ENCODE data around the gene SPRR1B.

DNA sequence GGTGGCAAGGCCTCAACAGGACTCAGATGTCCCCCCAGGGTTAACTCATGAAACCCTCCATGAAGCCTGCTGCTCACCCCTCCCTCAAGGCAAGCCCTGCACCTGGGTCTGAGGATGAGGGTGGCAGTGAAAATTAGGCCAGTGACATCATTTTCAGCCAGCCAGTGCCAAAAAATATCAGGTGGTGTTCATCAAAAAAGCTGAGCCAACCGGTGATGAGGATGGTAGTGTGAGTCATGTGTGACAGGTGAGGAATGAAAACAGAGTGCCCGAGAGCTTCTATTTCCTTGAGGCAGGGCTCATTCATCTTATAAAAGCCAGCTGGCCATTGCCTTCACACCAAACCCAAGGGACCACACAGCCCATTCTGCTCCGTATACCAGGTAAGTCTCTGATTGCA lies 47.3 kb upstream of the SPRR1B start, which contains the start of gene SPRR1A:
- TF ChIP-seq, protein P1, sequence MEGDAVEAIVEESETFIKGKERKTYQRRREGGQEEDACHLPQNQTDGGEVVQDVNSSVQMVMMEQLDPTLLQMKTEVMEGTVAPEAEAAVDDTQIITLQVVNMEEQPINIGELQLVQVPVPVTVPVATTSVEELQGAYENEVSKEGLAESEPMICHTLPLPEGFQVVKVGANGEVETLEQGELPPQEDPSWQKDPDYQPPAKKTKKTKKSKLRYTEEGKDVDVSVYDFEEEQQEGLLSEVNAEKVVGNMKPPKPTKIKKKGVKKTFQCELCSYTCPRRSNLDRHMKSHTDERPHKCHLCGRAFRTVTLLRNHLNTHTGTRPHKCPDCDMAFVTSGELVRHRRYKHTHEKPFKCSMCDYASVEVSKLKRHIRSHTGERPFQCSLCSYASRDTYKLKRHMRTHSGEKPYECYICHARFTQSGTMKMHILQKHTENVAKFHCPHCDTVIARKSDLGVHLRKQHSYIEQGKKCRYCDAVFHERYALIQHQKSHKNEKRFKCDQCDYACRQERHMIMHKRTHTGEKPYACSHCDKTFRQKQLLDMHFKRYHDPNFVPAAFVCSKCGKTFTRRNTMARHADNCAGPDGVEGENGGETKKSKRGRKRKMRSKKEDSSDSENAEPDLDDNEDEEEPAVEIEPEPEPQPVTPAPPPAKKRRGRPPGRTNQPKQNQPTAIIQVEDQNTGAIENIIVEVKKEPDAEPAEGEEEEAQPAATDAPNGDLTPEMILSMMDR (IDR thresholded peaks at IDR 0.05 in 2 of 3, conservative IDR thresholded peaks at IDR 0.05 in 1 of 3; ENCODE audit: borderline replicate concordance in 1 of 3, insufficient read depth in 1 of 3, low read depth in 2 of 3, low read length in 2 of 3): no peak
- TF ChIP-seq, protein P2, sequence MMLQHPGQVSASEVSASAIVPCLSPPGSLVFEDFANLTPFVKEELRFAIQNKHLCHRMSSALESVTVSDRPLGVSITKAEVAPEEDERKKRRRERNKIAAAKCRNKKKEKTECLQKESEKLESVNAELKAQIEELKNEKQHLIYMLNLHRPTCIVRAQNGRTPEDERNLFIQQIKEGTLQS (IDR thresholded peaks at IDR 0.05): no peak
- TF ChIP-seq SIN3A (IDR thresholded peaks at IDR 0.05; ENCODE audit: low read depth) (no peak), EZH2 (IDR thresholded peaks at IDR 0.05) (no peak), YY1 (IDR thresholded peaks at IDR 0.05; ENCODE audit: extremely low read depth, insufficient replicate concordance, low read depth, low read length) (no peak), CEBPB (IDR thresholded peaks at IDR 0.05; ENCODE audit: low read depth) (no peak), FOSL1 (IDR thresholded peaks at IDR 0.05; ENCODE audit: low read depth) (no peak), SRF (IDR thresholded peaks at IDR 0.05; ENCODE audit: low read depth) (no peak)
- TF ChIP-seq, protein P3, sequence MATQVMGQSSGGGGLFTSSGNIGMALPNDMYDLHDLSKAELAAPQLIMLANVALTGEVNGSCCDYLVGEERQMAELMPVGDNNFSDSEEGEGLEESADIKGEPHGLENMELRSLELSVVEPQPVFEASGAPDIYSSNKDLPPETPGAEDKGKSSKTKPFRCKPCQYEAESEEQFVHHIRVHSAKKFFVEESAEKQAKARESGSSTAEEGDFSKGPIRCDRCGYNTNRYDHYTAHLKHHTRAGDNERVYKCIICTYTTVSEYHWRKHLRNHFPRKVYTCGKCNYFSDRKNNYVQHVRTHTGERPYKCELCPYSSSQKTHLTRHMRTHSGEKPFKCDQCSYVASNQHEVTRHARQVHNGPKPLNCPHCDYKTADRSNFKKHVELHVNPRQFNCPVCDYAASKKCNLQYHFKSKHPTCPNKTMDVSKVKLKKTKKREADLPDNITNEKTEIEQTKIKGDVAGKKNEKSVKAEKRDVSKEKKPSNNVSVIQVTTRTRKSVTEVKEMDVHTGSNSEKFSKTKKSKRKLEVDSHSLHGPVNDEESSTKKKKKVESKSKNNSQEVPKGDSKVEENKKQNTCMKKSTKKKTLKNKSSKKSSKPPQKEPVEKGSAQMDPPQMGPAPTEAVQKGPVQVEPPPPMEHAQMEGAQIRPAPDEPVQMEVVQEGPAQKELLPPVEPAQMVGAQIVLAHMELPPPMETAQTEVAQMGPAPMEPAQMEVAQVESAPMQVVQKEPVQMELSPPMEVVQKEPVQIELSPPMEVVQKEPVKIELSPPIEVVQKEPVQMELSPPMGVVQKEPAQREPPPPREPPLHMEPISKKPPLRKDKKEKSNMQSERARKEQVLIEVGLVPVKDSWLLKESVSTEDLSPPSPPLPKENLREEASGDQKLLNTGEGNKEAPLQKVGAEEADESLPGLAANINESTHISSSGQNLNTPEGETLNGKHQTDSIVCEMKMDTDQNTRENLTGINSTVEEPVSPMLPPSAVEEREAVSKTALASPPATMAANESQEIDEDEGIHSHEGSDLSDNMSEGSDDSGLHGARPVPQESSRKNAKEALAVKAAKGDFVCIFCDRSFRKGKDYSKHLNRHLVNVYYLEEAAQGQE (IDR thresholded peaks at IDR 0.05; ENCODE audit: low read depth): no peak

Data from HCT116 (cell line).